DMS79 treated with DMSO at 0.1 percent for 48 hours (cell line): ENCODE results near the gene SDK1.

Source experiments
- DNase-seq: peaks from one replicate; lab custom pipeline; 2025; lab: John Stamatoyannopoulos, UW

The SDK1 gene, protein sequence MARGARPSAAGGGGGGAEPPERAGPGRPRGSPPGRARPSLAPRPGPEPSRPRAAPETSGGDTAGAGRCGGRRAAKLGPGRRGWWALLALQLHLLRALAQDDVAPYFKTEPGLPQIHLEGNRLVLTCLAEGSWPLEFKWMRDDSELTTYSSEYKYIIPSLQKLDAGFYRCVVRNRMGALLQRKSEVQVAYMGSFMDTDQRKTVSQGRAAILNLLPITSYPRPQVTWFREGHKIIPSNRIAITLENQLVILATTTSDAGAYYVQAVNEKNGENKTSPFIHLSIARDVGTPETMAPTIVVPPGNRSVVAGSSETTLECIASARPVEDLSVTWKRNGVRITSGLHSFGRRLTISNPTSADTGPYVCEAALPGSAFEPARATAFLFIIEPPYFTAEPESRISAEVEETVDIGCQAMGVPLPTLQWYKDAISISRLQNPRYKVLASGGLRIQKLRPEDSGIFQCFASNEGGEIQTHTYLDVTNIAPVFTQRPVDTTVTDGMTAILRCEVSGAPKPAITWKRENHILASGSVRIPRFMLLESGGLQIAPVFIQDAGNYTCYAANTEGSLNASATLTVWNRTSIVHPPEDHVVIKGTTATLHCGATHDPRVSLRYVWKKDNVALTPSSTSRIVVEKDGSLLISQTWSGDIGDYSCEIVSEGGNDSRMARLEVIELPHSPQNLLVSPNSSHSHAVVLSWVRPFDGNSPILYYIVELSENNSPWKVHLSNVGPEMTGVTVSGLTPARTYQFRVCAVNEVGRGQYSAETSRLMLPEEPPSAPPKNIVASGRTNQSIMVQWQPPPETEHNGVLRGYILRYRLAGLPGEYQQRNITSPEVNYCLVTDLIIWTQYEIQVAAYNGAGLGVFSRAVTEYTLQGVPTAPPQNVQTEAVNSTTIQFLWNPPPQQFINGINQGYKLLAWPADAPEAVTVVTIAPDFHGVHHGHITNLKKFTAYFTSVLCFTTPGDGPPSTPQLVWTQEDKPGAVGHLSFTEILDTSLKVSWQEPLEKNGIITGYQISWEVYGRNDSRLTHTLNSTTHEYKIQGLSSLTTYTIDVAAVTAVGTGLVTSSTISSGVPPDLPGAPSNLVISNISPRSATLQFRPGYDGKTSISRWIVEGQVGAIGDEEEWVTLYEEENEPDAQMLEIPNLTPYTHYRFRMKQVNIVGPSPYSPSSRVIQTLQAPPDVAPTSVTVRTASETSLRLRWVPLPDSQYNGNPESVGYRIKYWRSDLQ (N-terminal part only)

DNA sequence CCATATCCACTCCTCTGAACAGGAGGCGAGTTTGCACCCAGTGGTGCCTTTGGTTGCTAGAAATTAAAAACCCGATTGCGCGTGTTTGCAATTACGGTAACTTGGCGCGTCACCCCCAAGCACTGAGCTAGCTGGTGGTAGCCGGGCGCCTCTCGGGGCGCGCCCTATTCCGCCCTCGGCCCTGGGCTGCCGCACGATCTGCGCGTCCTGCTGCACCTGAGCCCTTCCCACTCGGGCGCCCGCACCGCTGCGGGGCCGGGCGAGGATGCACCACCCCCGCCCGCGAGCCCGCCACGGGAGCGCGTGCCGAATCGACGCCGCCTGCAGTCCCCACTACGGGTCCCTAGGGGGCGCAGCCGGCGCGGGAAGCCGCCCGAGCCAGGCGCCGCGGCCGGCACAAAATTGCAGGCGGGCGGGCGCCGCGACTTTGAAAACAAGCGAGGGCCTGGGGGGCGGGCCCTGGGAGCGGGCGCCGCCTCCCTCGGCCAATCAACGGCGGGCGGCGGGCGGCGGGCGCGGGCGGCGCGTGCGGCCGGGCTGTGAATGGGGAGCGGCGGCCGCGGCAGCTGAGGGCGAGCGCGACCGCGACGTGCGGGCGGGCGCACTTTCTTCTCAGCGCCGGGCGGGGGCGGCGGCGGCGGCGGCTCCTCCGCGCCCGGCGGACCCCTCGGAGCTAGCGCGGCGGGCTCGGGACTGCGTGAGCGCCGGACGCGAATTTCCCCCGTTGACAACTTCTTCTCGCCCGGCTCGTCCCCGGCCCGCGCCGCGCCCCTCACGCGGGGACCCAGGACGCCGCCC, at the start of gene SDK1:
SDK1 (plus strand) TSS at position 602 of the 798 bp plus-strand sequence. CDS start 335 bp downstream, outside the sequence.
- DNase-seq = peak; percentile 71

DNA sequence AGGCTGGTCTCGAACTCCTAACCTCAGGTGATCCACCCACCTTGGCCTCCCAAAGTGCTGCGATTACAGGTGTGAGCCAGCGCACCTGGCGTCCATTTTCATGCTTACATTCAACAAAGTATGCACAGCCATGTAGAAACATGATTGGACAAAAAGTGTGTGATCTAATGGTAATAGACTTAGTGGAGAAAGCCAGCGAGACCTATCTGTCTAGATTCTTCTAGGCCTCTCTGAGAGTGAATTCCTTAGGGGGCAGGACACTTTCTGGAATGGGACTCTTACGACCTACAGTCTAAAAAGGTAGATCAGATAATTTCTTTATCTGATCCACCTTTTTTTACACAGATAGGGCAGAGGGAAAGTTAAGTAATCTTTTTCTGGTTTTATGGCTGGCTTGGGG, 46.3 kb upstream of the SDK1 start:
- no peak for DNase-seq

DNA sequence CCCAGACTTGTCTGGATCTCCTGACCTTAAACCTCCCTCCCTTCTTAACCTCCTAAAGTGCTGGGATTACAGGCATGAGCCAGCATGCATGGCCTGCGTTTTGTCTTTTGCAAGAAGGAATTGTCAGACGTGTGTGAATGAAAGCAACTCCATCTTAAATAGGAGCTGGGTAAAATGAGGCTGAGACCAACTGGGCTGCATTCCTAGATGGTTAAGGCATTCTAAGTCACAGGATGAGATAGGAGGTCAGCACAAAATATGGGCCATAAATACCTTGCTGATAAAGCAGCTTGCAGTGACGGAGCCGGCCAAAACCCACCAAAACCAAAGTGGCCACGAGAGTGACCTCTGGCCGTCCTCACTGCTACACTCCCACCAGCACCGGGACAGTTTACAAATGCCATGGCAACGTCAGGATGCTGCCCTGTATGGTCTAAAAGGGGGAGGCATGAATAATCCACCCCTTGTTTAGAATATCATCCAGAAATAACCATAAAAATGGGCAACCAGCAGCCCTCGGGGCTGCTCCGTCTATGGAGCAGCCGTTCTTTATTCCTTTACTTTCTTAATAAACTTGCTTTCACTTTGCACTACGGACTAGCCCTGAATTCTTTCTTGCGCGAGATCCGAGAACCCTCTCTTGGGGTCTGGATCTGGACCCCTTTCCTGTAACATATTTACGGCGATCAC, 41.2 kb upstream of the SDK1 start:
- DNase-seq = no peak

DNA sequence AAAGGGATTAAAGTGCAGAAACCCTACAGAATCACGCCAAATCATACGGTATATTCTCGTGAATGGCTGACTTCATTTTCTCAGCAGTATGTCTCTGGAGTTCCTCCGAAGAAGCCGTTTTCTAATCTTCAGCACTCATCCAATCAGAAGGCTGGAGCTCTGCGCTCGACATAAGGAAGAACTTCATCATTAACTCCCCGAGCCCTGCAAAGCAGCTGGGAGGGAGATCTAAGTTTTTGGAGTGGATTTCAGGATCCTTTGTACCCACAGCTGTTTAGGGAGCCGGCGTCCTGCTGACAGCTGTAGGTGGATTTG, 40.7 kb upstream of the SDK1 start:
- DNase-seq = no peak

DNA sequence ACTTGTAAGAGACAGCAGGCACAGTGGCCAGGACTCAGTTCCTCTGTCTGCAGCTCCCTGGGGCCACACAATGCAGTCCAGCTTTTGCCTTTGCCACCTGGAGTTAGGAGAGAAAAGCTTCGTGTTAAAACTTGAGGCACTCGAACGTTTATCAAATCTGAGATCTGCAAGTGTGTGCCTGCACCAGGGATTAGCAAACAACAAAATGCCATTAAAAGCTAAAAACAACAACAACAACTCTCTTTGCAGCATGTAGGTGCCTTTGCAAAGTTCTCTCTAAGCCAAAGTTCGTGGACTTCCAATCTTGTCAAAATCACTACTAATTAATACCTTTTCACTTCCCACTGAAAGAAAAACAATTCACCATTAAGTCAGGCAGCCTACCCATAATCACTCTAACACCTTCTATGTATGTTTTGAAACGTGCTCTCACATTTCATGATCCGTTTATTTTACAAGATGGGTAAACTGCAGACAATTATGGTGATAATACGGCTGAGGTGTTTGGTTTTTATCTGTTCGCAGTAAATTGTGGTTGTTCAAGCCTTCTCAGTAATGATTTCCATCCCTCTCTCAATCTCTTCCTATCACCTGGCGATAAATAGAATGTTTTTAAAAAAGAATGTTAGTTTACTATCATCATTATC, 36.2 kb upstream of the SDK1 start:
- DNase-seq = peak; percentile 56

DNA sequence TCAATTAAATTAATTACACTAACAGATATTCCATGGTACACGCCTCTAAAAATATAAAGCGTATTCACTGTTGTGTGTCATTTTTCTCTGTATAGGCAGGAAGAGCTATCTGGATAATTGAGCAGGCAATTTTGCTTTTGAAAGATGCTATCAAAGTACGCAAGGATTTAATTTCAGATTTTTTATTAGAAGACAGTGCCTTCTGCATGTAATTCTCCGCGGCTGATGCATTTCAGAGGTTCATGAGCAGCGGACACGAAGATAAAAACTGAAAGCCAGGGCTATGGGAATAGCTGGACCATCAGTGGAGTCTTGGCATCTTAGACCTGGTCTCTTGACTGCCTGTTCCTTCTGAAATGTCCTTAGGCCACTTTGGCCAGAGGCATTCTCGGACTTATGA, 35.7 kb upstream of the SDK1 start:
- DNase-seq = no peak

DNA sequence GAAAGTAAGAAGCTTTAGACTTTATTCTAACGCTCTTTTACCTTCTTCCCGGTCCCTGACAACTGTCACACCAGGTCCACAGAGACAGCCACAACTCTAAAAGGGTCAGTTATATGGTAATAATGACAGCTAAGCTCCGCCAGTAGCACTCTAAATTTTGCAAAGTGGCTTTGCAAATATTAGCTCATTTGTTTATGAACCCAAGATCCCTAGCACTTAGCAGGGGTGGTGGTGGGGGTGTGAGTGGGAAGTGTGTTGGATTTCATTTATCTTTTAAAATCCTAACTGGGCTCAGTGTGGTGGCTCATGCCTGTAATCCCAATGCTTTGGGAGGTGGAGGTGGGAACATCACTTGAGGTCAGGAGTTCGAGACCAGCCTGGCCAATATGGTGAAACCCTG, 34.8 kb upstream of the SDK1 start:
- DNase-seq = no peak

DNA sequence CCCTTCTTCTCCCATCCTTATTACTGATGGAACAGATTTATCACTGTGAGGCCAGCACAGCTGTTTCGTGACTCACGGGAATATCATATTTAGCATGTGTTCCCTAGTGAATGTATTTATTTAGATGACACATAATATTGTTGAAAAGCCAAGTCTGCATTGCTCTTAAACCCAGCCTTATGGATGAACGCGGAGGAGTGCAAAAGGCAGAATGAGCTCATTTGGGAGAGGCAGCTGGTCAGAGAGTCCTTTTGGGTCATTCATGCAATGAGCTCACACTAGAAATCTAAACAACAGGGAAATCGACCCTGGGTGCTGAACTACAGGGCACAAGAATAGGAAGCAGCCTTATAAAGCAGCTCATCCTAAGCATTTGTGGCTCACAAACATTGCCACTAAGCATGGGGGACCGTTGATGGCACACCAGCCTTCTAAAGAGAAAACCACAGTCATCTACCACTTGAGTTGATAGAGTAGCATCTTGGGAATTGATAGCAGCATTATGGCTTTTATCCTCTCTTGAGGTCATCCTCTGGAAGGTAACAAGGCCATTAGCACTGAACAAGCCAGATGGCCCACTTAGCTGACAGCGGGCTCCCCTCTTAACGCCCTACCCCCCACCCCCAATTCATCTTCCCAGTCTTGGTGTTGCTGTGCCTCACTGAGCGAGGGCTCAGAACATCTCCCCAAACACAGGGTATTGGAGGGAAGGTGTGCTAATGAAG, 32.9 kb upstream of the SDK1 start:
- DNase-seq = peak; percentile 90

DNA sequence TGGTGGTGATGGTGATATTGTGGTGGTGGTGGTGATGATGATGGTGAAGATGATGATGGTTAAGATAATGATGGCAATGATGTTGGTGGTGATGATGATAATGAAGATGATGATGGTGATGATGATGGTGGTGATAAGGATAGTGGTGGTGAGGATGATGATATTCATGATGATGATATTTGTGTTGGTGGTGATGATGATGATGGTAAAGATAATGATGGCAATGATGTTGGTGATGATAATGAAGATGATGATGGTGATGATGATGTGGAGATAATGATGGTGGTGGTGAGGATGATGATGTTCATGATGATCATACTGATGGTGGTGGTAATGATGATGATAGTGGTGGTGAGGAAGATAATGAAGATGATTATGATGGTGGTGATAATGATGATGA, 30.7 kb upstream of the SDK1 start:
- no peak for DNase-seq

DNA sequence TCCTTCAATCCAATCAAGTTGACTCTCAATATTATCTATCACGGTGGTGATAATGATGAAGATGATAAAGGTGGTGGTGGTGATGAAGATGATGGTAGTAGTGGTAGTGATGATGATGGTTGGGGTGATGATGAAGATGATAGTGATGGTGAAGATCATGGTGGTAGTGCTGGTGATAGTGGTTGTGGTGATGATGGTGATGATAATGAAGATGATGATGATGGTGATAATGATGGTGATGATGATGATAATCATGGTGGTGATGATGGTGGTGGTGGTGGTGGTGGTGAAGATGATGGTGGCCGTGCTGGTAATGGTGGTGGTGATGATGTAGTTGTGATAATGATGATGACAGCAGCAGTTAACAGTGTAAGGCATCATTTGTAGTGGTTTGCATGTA, 29.8 kb upstream of the SDK1 start:
- DNase-seq = no peak

DNA sequence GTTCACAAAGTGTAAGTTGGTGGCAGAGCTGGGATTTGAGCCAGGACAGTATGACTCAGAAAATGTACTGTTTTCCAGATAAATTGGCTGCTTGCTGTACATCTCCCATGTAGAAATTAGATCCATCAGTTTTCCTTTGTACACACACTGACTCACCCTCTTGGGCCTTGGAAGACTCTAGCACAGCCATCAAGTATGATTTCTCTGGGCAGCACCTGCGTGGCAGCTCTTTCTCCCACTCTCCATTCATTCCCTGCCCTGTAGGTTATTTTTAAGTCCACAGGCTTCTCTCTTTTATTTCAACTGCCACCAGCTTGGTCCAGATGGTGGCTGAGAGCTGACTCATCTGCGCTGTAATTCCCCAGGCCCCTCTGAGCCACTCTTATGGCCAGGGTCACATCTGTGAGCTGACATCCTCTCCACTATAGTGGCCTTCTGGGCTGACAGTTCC, 28.3 kb upstream of the SDK1 start:
- DNase-seq = peak; percentile 26

DNA sequence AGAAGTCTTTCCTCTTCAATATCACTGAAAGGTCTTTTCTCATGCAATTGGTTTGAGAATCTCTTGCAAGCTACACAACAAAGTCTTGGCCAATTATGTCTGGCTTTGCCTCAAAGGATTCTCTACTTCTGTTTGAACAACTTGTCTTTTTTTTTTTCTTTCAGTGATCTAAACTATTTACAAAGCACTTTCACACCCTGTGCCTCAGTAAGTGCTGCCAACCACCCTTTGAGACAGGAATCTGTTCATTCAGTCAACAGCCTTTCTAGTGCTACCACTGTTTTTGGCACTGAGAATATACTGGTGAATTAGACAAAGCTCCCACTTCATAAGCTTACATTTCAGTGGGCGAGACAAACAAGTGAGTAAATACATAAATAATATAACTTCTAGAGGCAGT, 26.9 kb upstream of the SDK1 start:
- DNase-seq = peak; percentile 87

DNA sequence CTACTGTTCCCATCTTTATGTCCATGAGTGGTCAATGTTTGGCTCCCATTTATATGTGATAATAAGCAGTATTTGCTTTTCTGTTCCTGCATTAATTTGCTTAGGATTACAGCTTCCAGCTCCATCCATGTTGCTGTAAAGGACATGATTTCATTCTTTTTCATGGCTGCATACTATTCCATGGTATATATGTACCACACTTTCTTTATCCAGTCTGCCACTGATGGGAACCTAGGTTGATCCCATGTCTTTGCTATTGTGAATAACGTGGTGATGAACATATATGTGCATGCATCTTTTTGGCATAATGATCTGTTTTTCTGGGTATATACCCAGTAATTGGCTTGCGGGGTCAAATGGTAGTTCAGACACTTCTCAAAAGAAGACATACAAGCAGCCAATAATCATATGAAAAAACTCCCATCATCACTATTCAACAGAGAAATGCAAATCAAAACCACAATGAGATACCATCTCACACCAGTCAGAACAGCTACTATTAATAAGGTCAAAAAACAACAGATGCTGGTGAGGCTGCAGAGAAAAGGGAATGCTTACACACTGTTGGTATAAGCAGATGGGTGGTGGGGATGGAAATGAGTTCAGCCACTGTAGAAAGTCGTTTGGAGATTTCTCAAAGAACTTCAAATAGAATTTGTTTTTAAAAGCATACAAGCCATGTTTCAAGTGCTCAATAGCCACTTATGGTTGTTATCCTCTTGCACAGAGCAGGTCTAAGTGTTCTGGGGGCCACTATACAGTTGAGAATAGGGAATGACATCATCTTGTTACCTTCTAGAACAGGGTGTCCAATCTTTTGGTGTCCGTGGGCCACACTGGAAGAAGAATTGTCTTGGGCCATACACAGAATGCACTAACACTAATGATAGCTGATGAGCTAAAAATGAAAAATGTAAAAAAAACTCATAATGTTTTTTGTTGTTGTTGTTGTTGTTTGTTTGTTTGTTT, 23.2 kb upstream of the SDK1 start:
- DNase-seq = peak; percentile 18

DNA sequence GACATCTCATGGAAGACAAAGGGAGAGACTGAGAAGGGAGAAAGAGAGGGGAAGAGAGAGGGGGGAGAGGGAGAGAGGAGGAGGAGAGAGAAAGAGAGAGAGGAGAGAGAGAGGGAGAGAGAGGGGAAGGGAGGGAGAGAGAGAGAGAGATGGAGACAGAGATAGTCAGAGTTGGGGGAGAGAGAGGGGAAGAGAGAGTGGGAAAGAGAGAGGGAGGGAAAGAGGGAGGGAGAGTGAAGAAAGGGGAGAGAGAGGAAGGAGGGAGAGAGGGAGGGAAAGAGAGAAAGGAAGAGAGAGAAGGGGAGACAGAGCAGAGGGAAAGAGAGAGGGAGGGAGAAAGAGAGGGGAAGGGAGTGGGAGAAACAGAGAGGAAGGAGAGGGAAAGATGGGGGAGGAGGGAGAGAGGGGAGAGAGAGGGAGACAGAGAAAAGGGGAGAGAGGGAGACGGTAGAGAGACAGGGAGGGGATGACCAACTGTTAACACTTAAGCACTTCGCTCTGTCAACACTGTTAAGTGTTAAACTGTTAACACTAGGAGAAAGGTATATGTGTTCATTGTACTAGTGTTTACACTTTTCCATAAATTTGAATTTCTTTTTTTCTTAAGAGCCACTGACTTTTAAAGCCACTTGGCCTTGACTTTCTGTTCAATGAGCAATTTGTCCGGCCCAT, 21.8 kb upstream of the SDK1 start:
- DNase-seq = no peak

DNA sequence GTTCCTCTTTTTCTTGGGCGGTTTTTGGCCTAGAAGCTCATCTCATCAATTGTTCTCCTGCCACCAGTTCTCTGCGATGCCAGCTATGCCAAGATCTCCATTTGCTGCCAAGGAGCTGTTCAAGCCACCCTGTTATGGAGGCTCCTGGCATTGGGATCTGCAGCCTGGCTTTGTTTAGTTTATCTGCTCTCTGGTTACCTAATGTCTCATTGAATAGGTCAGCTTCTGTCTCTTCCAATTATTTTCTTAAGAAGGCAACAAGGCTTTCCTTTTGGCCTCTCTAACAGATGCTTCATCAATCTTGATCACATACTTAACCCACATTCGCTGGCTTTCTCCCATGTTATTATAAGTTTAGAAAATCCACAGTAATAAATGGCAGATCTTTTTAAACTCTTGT, 20.6 kb upstream of the SDK1 start:
- DNase-seq = no peak

DNA sequence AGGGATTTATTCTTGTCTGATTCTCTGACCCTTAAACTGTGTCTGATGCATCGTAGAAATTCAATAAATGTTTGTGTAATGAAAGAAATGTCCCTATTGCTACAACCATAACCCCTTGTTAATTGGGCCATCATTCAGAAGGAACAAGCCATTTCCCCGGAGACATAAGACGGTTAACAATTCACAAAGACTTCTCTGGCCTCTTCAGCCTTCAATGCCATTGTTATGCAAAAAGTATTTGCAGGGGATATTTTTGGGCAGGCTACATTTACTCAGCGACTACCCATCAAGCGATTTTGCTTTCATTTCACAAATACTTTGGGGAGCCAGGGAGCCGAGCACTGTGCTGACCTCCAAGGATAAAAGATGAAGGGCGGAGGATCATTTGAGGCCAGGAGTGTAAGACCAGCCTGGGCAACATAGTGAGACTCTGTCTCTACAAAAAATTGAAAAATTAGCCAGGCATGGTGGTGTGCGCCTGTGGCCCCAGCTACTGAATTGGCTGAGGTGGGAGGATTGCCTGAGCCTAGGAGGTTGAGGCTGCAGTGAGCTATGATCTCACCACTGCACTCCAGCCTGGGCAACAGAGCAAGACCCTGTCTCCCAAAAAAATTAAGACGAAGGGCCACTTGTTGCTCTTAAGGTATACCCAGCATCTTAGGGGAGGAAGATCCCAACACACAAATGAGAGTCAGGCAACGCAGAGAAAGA, 20.0 kb upstream of the SDK1 start:
- DNase-seq = no peak

DNA sequence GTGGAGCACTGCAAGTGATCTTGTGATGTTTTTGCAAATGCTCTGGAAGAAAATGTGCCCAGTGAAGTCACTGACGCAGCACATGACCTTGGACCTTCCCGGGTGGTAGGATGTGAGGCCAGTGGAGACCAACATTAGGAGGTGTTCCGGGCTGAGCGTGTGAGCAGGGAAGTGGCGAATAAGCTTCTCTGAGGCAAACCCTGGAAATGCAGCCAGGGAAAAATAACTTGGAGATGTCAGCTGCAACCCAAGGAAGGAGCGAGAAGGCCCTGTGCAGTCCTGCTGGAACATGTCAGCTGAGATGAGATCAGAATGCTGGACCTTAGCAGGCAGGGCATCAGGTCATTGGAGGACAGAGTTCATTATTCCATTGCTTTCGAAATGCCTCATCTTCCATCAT, 18.6 kb upstream of the SDK1 start:
- no peak for DNase-seq
